Spleen (tissue), 7 donors: ENCODE results near the gene CCDC39.

Experiments used
- CTCF ChIP-seq, 11 experiments: fragments of 200-600 bp in 7 of 11; fragments of 450-650 bp in 4 of 11; sonication (generic) in 4 of 11; IDR thresholded peaks in 8 of 11; conservative IDR thresholded peaks in 3 of 11; 1 replicate in 7 of 11; 2 replicates in 4 of 11; pipeline versions ENCODE4 v1.4.0 to v1.8.0; 2016 to 2021; ENCODE audit warnings: antibody characterized with exemption in 11 of 11, inconsistent platforms in 4 of 11, mild to moderate bottlenecking in 1 of 11
- POLR2A ChIP-seq, 3 donors: fragments of 450-650 bp; IDR thresholded peaks; one replicate each; pipeline ENCODE4 v1.5.1; 2017; ENCODE audit warnings: antibody characterized with exemption in 3 of 3, mild to moderate bottlenecking in 1 of 3
- donor health status: DM: no; HTN: no; CAD: no; lungs with moderate emphysema.
- donor health status: DM: no; HTN: no; CAD: no.
- donor health status: DM: no; HTN: no; CAD: no.

- TF ChIP-seq CTCF (IDR thresholded peaks at IDR 0.05 in 8 of 11, conservative IDR thresholded peaks at IDR 0.05 in 3 of 11) (no peak), POLR2A (IDR thresholded peaks at IDR 0.05) (no peak)
These were observed 26.3 kb upstream of the CCDC39 start for GRCh38 chr3:180705619-180706018.
